GM23248 (cell line): ENCODE results near the gene COX8A. TPM values are rescaled to one million over a fixed set of nuclear protein-coding genes. Genes with fewer than 3 reads are reported as not detected.

Experiments used
- DNase-seq: peaks from one replicate; pipeline ENCODE4 v3.0.0-alpha.2; 2015
- H2AFZ ChIP-seq: fragments of 200-600 bp; sonication (generic); 2 replicates; pipeline ENCODE4 v1.6.1; 2016; ENCODE audit warnings: antibody characterized with exemption
- H3F3A ChIP-seq: fragments of 200-600 bp; sonication (generic); 2 replicates; pipeline ENCODE4 v1.6.1; 2016; ENCODE audit warnings: mild to moderate bottlenecking, antibody characterized with exemption, mixed run types; ENCODE audit not compliant: insufficient read depth
- H3K27ac ChIP-seq: fragments of 200-600 bp; sonication (generic); 2 replicates; pipeline ENCODE4 v1.5.1; 2016; ENCODE audit warnings: mild to moderate bottlenecking
- H3K27me3 ChIP-seq: fragments of 200-600 bp; sonication (generic); replicated peaks from 2 replicates; pipeline ENCODE4 v1.6.1; 2016; ENCODE audit warnings: mild to moderate bottlenecking; ENCODE audit not compliant: insufficient read depth
- H3K36me3 ChIP-seq: fragments of 200-600 bp; sonication (generic); 2 replicates; pipeline ENCODE4 v1.6.1; 2016; ENCODE audit warnings: low read depth, mild to moderate bottlenecking
- H3K4me1 ChIP-seq: fragments of 200-600 bp; sonication (generic); 2 replicates; pipeline ENCODE4 v1.6.1; 2016; ENCODE audit warnings: mild to moderate bottlenecking; ENCODE audit not compliant: insufficient read depth
- H3K4me2 ChIP-seq: fragments of 200-600 bp; sonication (generic); one replicate; pipeline ENCODE4 v1.6.1; 2016; ENCODE audit warnings: mild to moderate bottlenecking; ENCODE audit not compliant: unreplicated experiment
- H3K4me3 ChIP-seq: fragments of 200-600 bp; sonication (generic); 2 replicates; pipeline ENCODE4 v1.5.1; 2016; ENCODE audit warnings: mild to moderate bottlenecking
- H3K79me2 ChIP-seq: fragments of 200-600 bp; sonication (generic); 2 replicates; pipeline ENCODE4 v1.6.1; 2016; ENCODE audit warnings: mild to moderate bottlenecking; ENCODE audit not compliant: insufficient read depth
- H3K9ac ChIP-seq: fragments of 200-600 bp; sonication (generic); 2 replicates; pipeline ENCODE4 v1.6.1; 2016; ENCODE audit warnings: mild to moderate bottlenecking
- H3K9me2 ChIP-seq: fragments of 200-600 bp; sonication (generic); 2 replicates; pipeline ENCODE4 v1.6.1; 2016; ENCODE audit warnings: mixed run types, mild to moderate bottlenecking, moderate library complexity; ENCODE audit not compliant: insufficient read depth
- H3K9me3 ChIP-seq: fragments of 200-600 bp; sonication (generic); one replicate; pipeline ENCODE4 v1.6.1; 2017; ENCODE audit warnings: low read depth
- H4K20me1 ChIP-seq: fragments of 200-600 bp; sonication (generic); 2 replicates; pipeline ENCODE4 v1.6.0; 2016; ENCODE audit not compliant: insufficient read depth
- EZH2 ChIP-seq: fragments of 200-600 bp; sonication (generic); IDR thresholded peaks from 2 replicates; pipeline ENCODE4 v1.6.1; 2018; ENCODE audit warnings: antibody characterized with exemption, mild to moderate bottlenecking; ENCODE audit not compliant: insufficient read depth, poor library complexity, severe bottlenecking
- EZH2phosphoT487 ChIP-seq: fragments of 200-600 bp; sonication (generic); IDR thresholded peaks from 2 replicates; pipeline ENCODE4 v1.6.1; 2018; ENCODE audit warnings: antibody characterized with exemption, moderate library complexity, mild to moderate bottlenecking, low read depth; ENCODE audit not compliant: insufficient read depth
- WGBS, 2 experiments: methylation state at CpG; one replicate each; pipeline ENCODE4 v1.1.6; 2015 to 2017; ENCODE audit warnings: low lambda C conversion rate in 2 of 2, low coverage in 1 of 2; ENCODE audit errors: missing lambda C conversion rate in 2 of 2; 5-methylcytosine and 5-hydroxymethylcytosine counted together
- in situ Hi-C: fragments of 300-500 bp; cut with MboI; formaldehyde crosslinking; loops from 2 replicates; pipeline ENCODE4 v1.15.0; 2020
- polyA plus RNA-seq: library from polyadenylated mRNA; unstranded; fragments of >200 nt; fragmentation: Nextera tagmentation; extraction: Ambion mirVana; gene quantifications from 2 replicates; pipeline ENCODE4 v1.2.1, GENCODE V29; 2016
- total RNA-seq: library from RNA; depleted of rRNA; stranded (reverse); fragments of >200 nt; shearing (Covaris generic); gene quantifications from 2 replicates; pipeline ENCODE4 v1.2.3, GENCODE V29; 2014

The COX8A gene
- total and polyA plus RNA-seq, 2 experiments from 2014 or later: 388 to 397 TPM

GRCh38 chr11:64003807-64004589 is 29.6 kb downstream of the COX8A start:
- 77 to 80% methylated on average over 22 to 23 of the region's 23 CpGs for WGBS, 2 experiments
- Histone ChIP-seq H3K4me3 (no peak overlapping the region), H3K27me3 (no peaks in the 10 kb centered on the region), H2AFZ (no peak overlapping the region), H3K9me3 (no peaks in the 10 kb centered on the region), H3K27ac (no peak overlapping the region), H3F3A (0 out of 2 replicates have a peak, but pooled peaks cover 5% of the 10 kb centered on the region), H3K9ac (no peak overlapping the region), H3K79me2 (no peaks in the 10 kb centered on the region), H3K4me1 (peaks cover 8% of the 10 kb centered on the region), H3K9me2 (no peaks in the 10 kb centered on the region), H3K36me3 (no peaks in the 10 kb centered on the region), H3K4me2 (no peak overlapping the region), H4K20me1 (no peaks in the 10 kb centered on the region)
- in situ Hi-C loops: loop anchor here (10.0 kb wide), 1 partner anchor 141 kb away; no protein-coding TSS in a partner anchor
- TF ChIP-seq EZH2phosphoT487 (no peak), EZH2 (no peak)
- peak; percentile 15 for DNase-seq

- H3K4me1 ChIP-seq: peaks cover 8% of the 10 kb centered on the region
- H3K27me3 ChIP-seq: no peaks in the 10 kb centered on the region
- TF ChIP-seq EZH2: no peak
- TF ChIP-seq EZH2phosphoT487: no peak
- no peak overlapping the region for H3K9ac ChIP-seq
- no peak overlapping the region for H2AFZ ChIP-seq
- 0 out of 2 replicates have a peak, but pooled peaks cover 5% of the 10 kb centered on the region for H3F3A ChIP-seq
- H3K4me3 ChIP-seq: no peak overlapping the region
- H3K4me2 ChIP-seq: no peak overlapping the region
- no peaks in the 10 kb centered on the region for H3K36me3 ChIP-seq
- H3K9me2 ChIP-seq: no peaks in the 10 kb centered on the region
- 75 to 78% methylated on average over 4 of the region's 4 CpGs for WGBS, 2 experiments
- in situ Hi-C loops: loop anchor here (10.0 kb wide), 1 partner anchor 140 kb away; no protein-coding TSS in a partner anchor
- DNase-seq: peak; percentile 17
- H4K20me1 ChIP-seq: no peaks in the 10 kb centered on the region
- H3K27ac ChIP-seq: no peak overlapping the region
- H3K9me3 ChIP-seq: no peaks in the 10 kb centered on the region
- no peaks in the 10 kb centered on the region for H3K79me2 ChIP-seq
These were observed 30.2 kb downstream of the COX8A start for GRCh38 chr11:64004590-64004984.

DNA sequence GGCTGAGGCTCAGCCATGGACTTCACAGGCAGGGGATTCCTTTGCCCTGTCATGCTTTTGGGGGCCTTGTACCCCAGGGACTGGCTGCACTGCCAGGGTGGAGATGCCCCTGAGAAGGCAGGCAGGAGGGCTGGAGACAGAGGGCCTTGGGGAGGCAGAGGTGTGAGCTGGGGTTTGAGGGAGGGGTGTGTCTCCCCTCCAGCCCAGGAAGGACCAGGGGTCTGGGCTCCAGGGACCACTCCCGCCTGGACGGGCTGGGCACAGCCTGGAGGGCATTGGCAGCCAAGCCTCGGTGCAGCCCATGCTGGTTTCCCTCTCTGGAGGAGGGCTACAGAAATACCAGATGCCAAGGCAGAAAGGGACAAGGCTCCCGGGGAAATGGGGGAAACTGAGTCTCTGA is 31.3 kb downstream of the COX8A start:
- Histone ChIP-seq H4K20me1 (no peaks in the 10 kb centered on the region), H3K79me2 (no peaks in the 10 kb centered on the region), H3K4me2 (no peak overlapping the region), H3F3A (0 out of 2 replicates have a peak, but pooled peaks cover 5% of the 10 kb centered on the region), H2AFZ (no peak overlapping the region), H3K36me3 (no peaks in the 10 kb centered on the region), H3K9ac (no peak overlapping the region), H3K4me3 (no peak overlapping the region), H3K27me3 (no peaks in the 10 kb centered on the region), H3K27ac (no peak overlapping the region), H3K9me3 (no peaks in the 10 kb centered on the region), H3K9me2 (no peaks in the 10 kb centered on the region), H3K4me1 (peaks cover 4% of the 10 kb centered on the region; the same call in 1 of the 2 replicates)
- no peak for TF ChIP-seq EZH2phosphoT487
- TF ChIP-seq EZH2: no peak
- in situ Hi-C loops: loop anchor here (10.0 kb wide), 1 partner anchor 139 kb away; no protein-coding TSS in a partner anchor
- 39 to 74% methylated on average over 2 to 4 of the region's 4 CpGs for WGBS, 2 experiments
- DNase-seq: no peak

DNA sequence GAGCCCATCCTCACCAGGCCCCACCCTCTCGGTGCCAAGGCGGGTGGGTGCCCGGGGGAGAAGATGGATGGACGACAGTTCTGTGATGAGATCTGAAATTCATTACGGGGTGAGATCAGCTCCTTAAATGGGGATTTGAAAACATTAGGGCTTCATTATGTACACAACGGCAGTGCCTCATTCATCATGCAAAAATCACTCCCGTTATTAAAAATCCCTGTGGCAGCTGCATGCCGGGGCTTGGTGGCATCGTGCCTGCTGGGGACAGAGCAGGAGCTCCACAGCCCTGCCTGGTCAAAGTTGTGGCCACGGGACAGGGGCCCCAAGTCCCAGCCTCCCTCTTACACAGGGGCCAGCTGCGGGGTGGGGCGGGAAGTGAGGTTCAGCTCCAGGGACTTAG is 32.0 kb downstream of the COX8A start:
- H3K79me2 ChIP-seq: no peaks in the 10 kb centered on the region
- H3F3A ChIP-seq: 0 out of 2 replicates have a peak, but pooled peaks cover 5% of the 10 kb centered on the region
- 40 to 41% methylated on average over 11 to 12 of the region's 12 CpGs for WGBS, 2 experiments
- peaks cover 4% of the 10 kb centered on the region; the same call in 1 of the 2 replicates for H3K4me1 ChIP-seq
- H3K4me3 ChIP-seq: no peak overlapping the region
- H3K9me2 ChIP-seq: no peaks in the 10 kb centered on the region
- no peaks in the 10 kb centered on the region for H3K9me3 ChIP-seq
- H3K36me3 ChIP-seq: no peaks in the 10 kb centered on the region
- H4K20me1 ChIP-seq: no peaks in the 10 kb centered on the region
- DNase-seq: no peak
- no peak overlapping the region for H2AFZ ChIP-seq
- H3K9ac ChIP-seq: no peak overlapping the region
- no peaks in the 10 kb centered on the region for H3K27me3 ChIP-seq
- in situ Hi-C loops: loop anchor here (10.0 kb wide), 1 partner anchor 138 kb away; no protein-coding TSS in a partner anchor
- TF ChIP-seq EZH2phosphoT487: no peak
- no peak for TF ChIP-seq EZH2
- no peak overlapping the region for H3K4me2 ChIP-seq
- no peak overlapping the region for H3K27ac ChIP-seq
